Fibroblast of pulmonary artery (primary cell): ENCODE data around the gene COL5A1.
A peak's percentile ranks its signal among the peaks of the same experiment; 100 is the strongest.

Source experiments
- DNase-seq: peaks from one replicate; pipeline ENCODE4 v3.0.0-alpha.2; 2010; ENCODE audit warnings: low read depth
- H3K4me3 ChIP-seq: replicated peaks from 2 replicates; pipeline ENCODE4 v1.5.1; 2011; ENCODE audit warnings: low read depth, mild to moderate bottlenecking, control low read depth, low read length, moderate library complexity
- TF ChIP-seq, protein P1 (sequence below): IDR thresholded peaks from 2 replicates; pipeline ENCODE4 v1.5.1; 2011; ENCODE audit warnings: mild to moderate bottlenecking, control low read depth, low read length, inconsistent platforms; ENCODE audit errors: missing control alignments

The COL5A1 gene

DNA sequence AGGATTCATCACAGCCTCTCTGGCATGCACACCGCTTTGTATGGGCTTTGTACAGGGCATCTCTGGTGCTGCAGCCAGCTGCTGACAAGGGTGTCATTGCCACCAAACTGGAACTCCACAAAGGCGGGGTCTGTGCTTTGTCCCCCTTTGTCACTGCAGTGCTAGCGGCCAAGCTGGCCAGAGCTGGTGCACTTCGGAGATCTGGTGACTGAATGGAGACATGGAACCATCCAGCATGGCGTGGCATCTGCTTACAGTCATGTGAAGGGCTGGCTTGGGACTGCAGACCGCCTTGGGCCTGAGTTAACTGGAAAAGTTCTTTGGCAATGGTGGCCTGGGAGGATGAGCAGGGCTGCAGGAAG, 18.7 kb upstream of the COL5A1 start:
- TF ChIP-seq, protein P1, sequence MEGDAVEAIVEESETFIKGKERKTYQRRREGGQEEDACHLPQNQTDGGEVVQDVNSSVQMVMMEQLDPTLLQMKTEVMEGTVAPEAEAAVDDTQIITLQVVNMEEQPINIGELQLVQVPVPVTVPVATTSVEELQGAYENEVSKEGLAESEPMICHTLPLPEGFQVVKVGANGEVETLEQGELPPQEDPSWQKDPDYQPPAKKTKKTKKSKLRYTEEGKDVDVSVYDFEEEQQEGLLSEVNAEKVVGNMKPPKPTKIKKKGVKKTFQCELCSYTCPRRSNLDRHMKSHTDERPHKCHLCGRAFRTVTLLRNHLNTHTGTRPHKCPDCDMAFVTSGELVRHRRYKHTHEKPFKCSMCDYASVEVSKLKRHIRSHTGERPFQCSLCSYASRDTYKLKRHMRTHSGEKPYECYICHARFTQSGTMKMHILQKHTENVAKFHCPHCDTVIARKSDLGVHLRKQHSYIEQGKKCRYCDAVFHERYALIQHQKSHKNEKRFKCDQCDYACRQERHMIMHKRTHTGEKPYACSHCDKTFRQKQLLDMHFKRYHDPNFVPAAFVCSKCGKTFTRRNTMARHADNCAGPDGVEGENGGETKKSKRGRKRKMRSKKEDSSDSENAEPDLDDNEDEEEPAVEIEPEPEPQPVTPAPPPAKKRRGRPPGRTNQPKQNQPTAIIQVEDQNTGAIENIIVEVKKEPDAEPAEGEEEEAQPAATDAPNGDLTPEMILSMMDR: no peak
- no peak for DNase-seq
- H3K4me3 ChIP-seq: no peak overlapping the region

DNA sequence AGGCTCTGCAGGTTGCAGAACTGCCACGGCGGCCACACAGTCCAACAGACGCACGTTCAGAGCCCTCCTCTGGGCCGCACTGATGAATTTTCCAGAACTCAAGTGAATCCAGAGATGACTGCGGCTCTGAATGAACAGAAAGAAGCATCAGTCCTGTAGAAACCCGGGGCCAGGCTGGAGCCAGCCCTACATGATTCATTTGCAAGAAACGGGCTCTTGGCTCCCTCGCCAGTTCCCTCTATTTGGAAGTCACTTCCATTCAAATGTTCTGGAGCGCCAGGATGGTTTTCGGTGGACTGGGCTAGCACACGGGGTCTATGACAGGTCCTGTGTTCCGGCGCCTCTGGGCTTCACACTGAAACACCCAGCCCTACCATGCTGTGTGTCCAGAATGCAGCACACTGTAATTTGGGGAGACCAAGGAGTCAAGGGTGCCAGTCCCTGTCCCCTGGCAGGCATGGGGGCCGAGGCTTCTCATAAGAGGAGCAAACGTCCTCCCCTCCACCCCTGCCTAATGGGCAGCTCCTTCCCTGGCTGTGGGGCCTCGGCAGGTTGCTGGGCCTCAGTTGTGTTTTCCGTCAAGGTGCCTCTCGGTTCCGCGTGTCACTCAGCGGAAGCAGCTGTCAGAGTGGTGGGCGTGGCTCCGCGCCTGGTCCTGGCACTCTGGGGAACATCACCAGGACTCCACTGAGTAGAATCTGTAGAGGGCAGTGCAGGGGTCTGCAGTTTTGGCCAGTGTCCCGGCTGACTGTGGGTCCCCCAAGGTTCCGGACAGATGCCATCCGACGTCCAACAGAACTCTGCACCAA, 18.1 kb upstream of the COL5A1 start:
- TF ChIP-seq, protein P1: no peak
- no peak overlapping the region for H3K4me3 ChIP-seq
- DNase-seq: no peak

DNA sequence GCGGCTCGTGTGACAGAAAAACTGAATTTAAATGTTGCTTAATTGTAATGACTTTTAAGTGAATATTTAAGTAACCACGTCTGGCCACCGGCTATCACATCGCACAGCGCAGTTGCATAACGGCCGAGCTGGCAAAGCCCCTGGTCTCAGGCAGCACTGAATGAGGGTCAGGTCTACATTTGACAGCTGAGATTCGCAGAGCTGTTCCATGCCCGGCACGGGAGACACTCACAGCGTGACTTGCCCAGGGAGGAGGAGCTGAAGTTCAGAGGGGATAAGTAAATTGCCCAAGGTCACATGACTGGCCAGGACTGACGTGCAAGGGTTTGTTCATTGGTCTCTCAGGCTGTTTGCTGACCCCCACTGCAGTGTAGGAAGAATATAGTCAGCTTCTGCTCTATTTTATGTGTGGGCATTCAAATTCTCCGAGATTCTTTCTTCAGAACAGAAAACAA, 17.4 kb upstream of the COL5A1 start:
- TF ChIP-seq, protein P1: no peak
- DNase-seq: no peak
- H3K4me3 ChIP-seq: no peak overlapping the region

DNA sequence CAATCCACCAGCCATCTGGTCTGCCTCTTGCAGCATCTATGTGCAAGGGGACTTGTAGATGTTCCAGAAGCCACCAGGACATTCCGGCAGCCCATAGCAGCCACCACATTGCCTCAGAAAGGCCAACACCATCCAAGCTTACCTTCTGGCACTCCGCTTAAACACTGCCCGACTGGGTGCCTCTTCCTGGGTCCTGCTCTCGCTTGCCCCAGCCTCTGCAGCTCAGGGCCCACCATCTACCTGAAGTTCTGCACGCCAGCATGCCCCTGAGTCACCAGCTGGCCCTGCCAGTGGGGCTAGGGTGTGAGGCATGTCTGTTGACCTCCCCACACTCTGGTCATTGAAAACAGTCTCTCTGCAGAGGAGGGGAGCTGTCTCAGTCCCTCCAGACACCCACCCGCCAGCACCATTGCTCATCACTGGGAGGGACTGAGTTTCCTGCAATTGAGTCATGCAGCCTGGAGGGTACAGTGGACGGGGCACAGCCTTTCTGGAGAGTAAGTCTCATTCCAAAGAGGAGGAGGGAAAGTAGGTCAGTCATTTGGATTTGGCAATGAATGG, 16.9 kb upstream of the COL5A1 start:
- no peak overlapping the region for H3K4me3 ChIP-seq
- TF ChIP-seq, protein P1: no peak
- peak; percentile 63 for DNase-seq

DNA sequence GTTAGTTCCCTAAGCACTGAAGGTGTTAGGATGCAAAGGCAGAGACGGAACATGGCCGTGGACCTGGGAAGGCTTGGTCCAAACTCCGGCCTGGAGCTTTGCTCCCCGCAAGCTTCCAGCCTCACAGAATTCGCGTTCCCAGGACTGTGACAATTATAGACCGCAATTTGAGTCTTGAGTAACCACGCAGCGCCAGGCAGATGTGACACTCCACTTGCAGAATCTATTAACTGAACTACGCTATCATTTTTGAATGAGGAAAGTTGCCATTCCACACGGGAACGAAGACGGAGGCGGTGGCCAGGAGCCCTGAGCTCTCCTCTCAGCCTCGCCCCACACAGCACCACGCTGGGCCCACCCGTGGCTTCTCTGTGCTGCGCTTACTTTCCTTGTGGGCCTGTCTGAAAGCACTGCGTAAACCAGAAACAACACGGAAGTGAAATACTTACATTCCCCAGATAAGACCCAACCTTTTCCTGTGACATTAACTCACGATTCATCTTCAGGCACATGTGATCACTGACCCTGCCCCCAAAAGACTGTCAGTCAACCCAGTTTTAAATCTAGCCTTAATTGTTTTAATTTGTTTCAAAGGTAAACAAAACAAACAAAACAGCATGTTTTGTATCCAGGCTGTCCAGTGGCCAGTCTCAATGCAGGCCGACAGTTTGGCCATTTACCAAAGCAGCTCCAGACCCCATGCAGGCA, 16.1 kb upstream of the COL5A1 start:
- DNase-seq: peak; percentile 78
- TF ChIP-seq, protein P1: no peak
- H3K4me3 ChIP-seq: no peak overlapping the region

DNA sequence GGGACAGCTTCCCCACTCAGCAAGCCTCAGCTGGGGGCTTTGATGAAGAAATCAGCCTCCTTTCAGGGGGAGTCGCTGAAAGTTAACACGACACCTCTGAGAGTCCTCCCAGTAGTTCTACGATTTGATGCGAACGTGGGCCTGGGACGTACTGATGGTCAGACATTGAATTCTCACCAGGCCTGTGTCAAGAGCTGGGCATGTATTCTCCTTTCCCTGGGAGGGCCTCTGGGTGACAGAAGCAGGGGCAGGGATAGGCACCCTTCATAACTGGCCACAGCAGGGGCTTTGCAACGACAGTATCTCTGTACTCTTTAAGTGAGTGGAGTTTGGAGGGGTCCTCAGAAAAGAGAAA, 15.6 kb upstream of the COL5A1 start:
- TF ChIP-seq, protein P1: no peak

More for the DNA sequence above, 15.6 kb upstream of the COL5A1 start:
- H3K4me3 ChIP-seq: no peak overlapping the region
- no peak for DNase-seq
